ENCODE results near the gene MFSD12. TPM values are rescaled to one million over a fixed set of nuclear protein-coding genes. Genes with fewer than 3 reads are reported as not detected.

Gene MFSD12
- 51.9 TPM for polyA plus RNA-seq

- H3K36me3 Mint-ChIP-seq, result no peaks in the 10 kb centered on the region
These were observed at the start of gene MFSD12 for GRCh38 chr19:3557461-3558248. MFSD12 (minus strand) TSS chr19:3557586; CDS start chr19:3557403, 183 bp downstream.

GRCh38 chr19:3606690-3607289 is 49.4 kb upstream of the MFSD12 start, which contains the start of gene TBXA2R:
TBXA2R (minus strand) TSS chr19:3606875; CDS start chr19:3600634, 6,241 bp downstream.
- Mint-ChIP-seq H3K27me3 (peaks cover 6% of the 10 kb centered on the region), H3K36me3 (peaks cover 4% of the 10 kb centered on the region), H3K4me1 (peaks cover 0 to 7% (median 5%) of the 10 kb centered on the region in 3 donors), H3K27ac (no peak within 1 kb of the TSS), H3K9me3 (no peaks in the 10 kb centered on the region), H3K4me3 (peak within 1 kb of the TSS in 3 of 4 donors; percentile 44 to 69 (median 45))

More at GRCh38 chr19:3557461-3558248, at the start of gene MFSD12:
- peak within 1 kb of the TSS; percentile 89 to 94 (median 91) for H3K27ac Mint-ChIP-seq
- H3K27me3 Mint-ChIP-seq, result no peaks in the 10 kb centered on the region
- H3K4me3 Mint-ChIP-seq, result peak within 1 kb of the TSS; percentile 86 to 98 (median 93)
- peaks cover 26 to 35% (median 32%) of the 10 kb centered on the region in 3 donors for H3K4me1 Mint-ChIP-seq
- H3K9me3 Mint-ChIP-seq, result no peaks in the 10 kb centered on the region

DNA sequence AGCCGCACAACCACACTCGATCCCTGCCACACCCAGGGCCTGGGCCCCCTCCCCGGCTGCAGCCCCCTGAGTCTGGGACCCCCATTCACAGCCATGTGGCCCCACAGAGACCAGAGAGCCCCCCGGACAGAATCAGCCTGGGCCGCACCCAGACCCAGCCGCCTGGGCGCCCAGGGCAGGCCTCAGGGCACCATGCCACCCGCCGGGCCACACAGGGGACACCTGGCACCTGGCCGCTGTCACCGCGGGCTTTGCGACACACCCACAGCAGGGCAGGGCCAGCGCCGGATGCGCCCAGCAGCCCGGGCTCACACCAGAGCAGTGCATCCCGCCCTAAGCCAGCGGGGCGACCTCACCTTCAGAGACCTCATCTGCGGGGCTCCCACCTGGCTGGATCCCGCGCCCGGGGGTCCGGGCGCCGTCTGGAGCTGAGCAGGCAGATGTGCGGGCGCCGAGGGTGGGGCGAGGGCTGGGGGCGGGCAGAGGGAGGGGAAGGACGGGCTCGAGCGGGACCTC is 48.8 kb upstream of the MFSD12 start:
- peak overlapping the region in 2 of 4 donors; percentile 27 to 69 for H3K4me3 Mint-ChIP-seq
- peaks cover 0 to 7% (median 5%) of the 10 kb centered on the region in 3 donors for H3K4me1 Mint-ChIP-seq
- H3K36me3 Mint-ChIP-seq, result peaks cover 4% of the 10 kb centered on the region

GRCh38 chr19:3605770-3606169 is 48.4 kb upstream of the MFSD12 start:
- peaks cover 4% of the 10 kb centered on the region for H3K36me3 Mint-ChIP-seq
- H3K9me3 Mint-ChIP-seq, result no peaks in the 10 kb centered on the region
- peaks cover 0 to 7% (median 5%) of the 10 kb centered on the region in 3 donors for H3K4me1 Mint-ChIP-seq
- H3K27ac Mint-ChIP-seq, result no peak overlapping the region
- H3K4me3 Mint-ChIP-seq, result no peak overlapping the region
- H3K27me3 Mint-ChIP-seq, result peaks cover 6% of the 10 kb centered on the region

More for the DNA sequence above, 48.8 kb upstream of the MFSD12 start:
- Mint-ChIP-seq H3K27ac (no peak overlapping the region), H3K9me3 (no peaks in the 10 kb centered on the region), H3K27me3 (peaks cover 6% of the 10 kb centered on the region)

- Mint-ChIP-seq H3K27ac (no peak overlapping the region), H3K27me3 (peaks cover 6% of the 10 kb centered on the region), H3K4me1 (peaks cover 0 to 7% (median 5%) of the 10 kb centered on the region in 3 donors), H3K4me3 (no peak overlapping the region), H3K9me3 (no peaks in the 10 kb centered on the region), H3K36me3 (peaks cover 4% of the 10 kb centered on the region)
These were observed 48.0 kb upstream of the MFSD12 start for GRCh38 chr19:3605361-3605760.

GRCh38 chr19:3604987-3605343 is 47.6 kb upstream of the MFSD12 start:
- H3K4me3 Mint-ChIP-seq, result no peak overlapping the region
- H3K36me3 Mint-ChIP-seq, result peaks cover 4% of the 10 kb centered on the region
- H3K4me1 Mint-ChIP-seq, result peaks cover 0 to 7% (median 5%) of the 10 kb centered on the region in 3 donors
- H3K27me3 Mint-ChIP-seq, result peaks cover 6% of the 10 kb centered on the region
- no peaks in the 10 kb centered on the region for H3K9me3 Mint-ChIP-seq
- no peak overlapping the region for H3K27ac Mint-ChIP-seq

DNA sequence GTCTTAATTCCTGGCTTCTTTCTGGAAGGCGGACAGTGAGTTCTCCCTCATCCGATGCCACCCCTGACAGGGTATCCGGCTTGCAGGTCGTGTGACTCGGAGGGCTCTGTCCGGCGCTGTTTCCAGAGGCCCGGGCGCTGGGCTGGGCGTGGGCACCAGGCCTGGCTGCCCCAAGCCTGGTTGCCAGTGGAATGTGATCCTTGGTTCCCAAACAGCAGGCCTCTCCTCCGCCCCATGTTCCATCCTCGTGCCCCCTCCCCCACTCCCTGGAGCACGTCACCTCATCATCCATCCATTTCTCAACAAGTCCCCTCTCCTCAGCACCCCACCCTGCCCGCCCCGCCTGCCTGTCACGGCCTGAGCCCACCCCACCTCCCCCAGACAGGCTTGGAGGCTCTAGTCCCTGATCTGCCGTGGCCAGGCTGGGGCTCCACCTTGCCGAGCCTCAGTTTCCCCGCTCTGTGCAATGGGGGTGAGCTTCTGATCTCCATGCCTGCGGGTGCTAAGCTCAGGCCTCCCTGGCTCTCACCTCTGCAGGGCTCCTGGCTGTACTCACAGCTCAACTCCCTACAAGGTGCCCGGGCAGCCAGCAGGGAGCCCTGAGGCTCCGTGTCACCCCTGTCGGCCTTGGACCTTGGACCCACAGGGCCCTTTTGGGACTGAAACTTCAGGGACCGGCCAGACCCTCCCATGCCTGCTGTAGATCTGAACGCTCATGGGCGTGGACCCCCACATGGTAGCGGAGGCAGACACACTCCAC is 47.0 kb upstream of the MFSD12 start:
- no peaks in the 10 kb centered on the region for H3K9me3 Mint-ChIP-seq
- peaks cover 0 to 7% (median 5%) of the 10 kb centered on the region in 3 donors for H3K4me1 Mint-ChIP-seq
- H3K27me3 Mint-ChIP-seq, result peaks cover 6% of the 10 kb centered on the region
- H3K27ac Mint-ChIP-seq, result no peak overlapping the region
- no peak overlapping the region for H3K4me3 Mint-ChIP-seq
- peaks cover 2% of the 10 kb centered on the region for H3K36me3 Mint-ChIP-seq

DNA sequence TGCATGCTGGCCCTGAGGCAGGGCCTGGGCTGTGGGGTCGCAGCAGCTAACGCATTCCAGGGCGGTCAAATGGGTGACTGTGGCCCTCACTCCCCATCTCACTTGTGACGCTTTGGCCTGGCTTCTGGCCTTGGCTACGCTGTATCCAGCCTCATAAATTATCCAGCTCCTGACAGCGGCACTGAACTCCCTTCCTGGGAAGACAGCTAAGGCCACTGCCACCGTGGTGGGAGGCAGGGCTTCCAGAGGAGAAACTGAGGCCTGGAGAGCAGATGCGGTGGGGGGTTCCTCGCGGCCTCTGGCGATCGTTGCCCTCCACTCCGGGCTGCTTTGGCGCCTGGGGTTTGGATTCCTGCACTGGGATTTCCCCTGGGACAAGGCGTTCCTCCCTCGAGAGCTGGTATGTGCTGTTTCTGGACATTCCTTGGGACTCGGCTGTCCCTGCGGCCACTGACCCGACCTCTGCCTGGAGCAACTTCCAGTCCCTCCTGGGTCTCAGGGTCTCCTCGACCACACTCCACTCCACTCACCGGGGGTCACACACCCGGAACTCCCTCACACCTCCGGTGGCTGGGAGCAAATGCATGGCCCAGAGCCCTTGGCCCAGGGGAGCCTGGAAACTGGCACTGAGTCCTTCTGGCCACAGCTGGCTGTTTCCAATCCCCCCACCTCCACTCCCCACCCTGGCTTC is 45.9 kb upstream of the MFSD12 start:
- H3K27ac Mint-ChIP-seq, result no peak overlapping the region

DNA sequence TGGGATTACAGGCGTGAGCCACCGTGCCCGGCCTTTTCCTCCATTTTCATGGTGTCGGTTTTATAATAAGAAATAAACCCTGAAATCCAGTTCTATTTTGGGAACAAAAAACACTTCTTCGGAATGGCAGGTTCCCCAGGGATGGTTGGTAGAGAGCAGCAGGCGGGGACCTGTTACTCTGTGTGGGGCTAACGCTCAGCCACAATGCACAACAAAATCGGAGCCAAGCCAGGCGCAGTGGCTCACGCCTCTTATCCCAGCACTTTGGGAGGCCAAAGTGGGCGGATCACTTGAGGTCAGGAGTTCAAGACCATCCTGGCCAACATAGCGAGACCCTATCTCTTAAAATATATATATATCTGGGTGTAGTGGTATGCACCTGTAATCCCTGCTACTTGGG is 43.6 kb upstream of the MFSD12 start:
- Mint-ChIP-seq H3K4me3 (no peak overlapping the region), H3K36me3 (no peaks in the 10 kb centered on the region), H3K9me3 (no peaks in the 10 kb centered on the region), H3K27me3 (no peaks in the 10 kb centered on the region), H3K4me1 (no peaks in the 10 kb centered on the region), H3K27ac (no peak overlapping the region)

More for the DNA sequence above, 45.9 kb upstream of the MFSD12 start:
- Mint-ChIP-seq H3K27me3 (peaks cover 5% of the 10 kb centered on the region), H3K4me3 (no peak overlapping the region), H3K36me3 (peaks cover 2% of the 10 kb centered on the region), H3K4me1 (peaks cover 0 to 7% (median 5%) of the 10 kb centered on the region in 3 donors), H3K9me3 (no peaks in the 10 kb centered on the region)

DNA sequence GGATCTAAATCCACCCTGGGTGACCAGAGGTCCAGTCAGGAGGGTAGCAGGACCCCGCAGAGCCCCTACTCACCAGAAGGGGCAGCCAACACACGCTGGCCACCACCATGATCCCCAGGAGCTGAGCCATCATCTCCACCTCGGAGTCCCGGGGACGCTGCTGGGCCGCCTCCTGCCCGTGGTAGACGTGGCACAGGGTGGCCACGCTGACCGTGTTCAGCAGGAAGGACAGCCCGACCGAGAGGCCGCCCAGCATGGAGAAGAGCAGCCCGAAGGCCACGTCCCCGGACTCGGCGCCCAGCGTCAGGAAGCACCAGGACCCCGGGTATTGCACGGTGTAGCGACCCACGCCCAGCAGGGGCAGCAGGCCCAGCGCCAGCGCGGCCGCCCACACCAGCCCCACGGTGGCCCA is 42.4 kb upstream of the MFSD12 start:
- Mint-ChIP-seq H3K4me1 (no peaks in the 10 kb centered on the region), H3K27me3 (no peaks in the 10 kb centered on the region), H3K27ac (peak overlapping the region in 1 of 3 donors; percentile 76), H3K4me3 (no peak overlapping the region), H3K36me3 (no peaks in the 10 kb centered on the region), H3K9me3 (no peaks in the 10 kb centered on the region)

- no peak overlapping the region for H3K27ac Mint-ChIP-seq
- no peaks in the 10 kb centered on the region for H3K9me3 Mint-ChIP-seq
- no peaks in the 10 kb centered on the region for H3K27me3 Mint-ChIP-seq
- no peaks in the 10 kb centered on the region for H3K36me3 Mint-ChIP-seq
- no peak overlapping the region for H3K4me3 Mint-ChIP-seq
- H3K4me1 Mint-ChIP-seq, result no peaks in the 10 kb centered on the region
These were observed 38.2 kb upstream of the MFSD12 start for GRCh38 chr19:3595521-3596061.

DNA sequence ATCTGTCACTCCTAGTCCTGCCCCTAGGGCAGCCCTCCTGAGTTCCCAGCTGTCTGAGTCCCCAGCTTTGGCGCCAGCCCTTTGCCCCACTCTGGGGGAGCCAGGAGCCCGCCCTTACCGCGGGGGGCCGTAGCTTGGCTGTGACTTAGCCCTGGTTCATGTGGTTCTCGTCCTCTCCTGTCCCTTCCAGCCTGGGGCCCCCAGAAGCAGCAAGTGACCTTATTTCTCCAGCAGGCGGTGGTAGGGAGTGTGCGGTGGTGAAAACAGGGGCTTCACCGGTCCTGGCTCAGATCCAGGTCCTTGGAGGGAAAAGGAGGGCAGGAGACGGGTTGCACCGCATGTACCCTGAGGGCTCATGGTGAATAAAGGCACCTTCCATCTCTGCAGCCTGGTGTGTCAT is 35.8 kb upstream of the MFSD12 start:
- Mint-ChIP-seq H3K27ac (no peak overlapping the region), H3K4me1 (no peaks in the 10 kb centered on the region), H3K27me3 (peaks cover 1% of the 10 kb centered on the region)

DNA sequence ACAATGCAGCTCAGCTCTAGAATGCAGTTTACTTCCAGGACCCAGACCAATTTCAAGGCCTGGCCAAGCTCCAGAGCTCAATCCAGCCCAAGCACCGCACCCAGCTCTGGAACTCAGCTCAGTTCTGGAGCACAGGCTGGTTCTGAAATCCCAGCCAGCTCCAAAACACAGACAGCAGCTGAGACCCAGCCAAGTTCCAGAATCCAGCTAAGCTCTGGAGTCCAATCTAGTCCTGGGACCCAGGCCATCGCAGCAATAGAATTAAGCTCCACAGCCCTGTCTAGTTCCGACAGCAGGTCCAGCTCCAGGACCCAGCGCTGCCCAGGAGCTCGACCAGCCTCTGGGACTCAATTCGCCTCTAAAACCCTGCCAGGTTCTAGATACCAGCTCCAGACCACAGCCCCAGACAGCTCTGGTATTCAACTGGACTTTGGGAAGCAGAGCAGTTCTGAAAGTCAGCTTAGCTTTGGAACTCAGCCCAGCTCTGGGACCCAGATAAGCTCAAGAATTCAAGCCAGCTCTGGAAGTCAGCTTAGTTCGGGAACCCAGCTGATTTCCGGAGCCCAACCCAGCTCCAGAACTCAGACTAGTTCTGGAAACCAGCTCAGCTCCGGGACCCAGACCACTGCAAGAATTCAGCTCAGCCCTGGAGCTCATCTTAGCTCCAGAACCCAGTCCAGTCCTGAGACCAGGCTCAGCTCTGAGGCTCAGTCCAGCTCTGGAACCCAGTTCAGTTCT is 34.7 kb upstream of the MFSD12 start:
- Mint-ChIP-seq H3K27ac (no peak overlapping the region), H3K4me1 (no peaks in the 10 kb centered on the region)

More for the DNA sequence above, 35.8 kb upstream of the MFSD12 start:
- Mint-ChIP-seq H3K36me3 (no peaks in the 10 kb centered on the region), H3K4me3 (no peak overlapping the region), H3K9me3 (no peaks in the 10 kb centered on the region)

More for the DNA sequence above, 34.7 kb upstream of the MFSD12 start:
- Mint-ChIP-seq H3K4me3 (no peak overlapping the region), H3K36me3 (no peaks in the 10 kb centered on the region), H3K27me3 (peaks cover 3% of the 10 kb centered on the region), H3K9me3 (no peaks in the 10 kb centered on the region)

Measured in IgD-negative memory B cell (primary cell).